NCI-H1105 treated with DMSO at 0.1 percent for 48 hours (cell line): ENCODE measurements around the gene CELSR1.
"Not testable (repeated sequence)": the region's sequence is repeated elsewhere in the genome, so short reads cannot be mapped to it uniquely, and the experiment has no call there.

Source experiments
- DNase-seq: peaks from one replicate; lab custom pipeline; 2025; lab: John Stamatoyannopoulos, UW

The CELSR1 gene

DNA sequence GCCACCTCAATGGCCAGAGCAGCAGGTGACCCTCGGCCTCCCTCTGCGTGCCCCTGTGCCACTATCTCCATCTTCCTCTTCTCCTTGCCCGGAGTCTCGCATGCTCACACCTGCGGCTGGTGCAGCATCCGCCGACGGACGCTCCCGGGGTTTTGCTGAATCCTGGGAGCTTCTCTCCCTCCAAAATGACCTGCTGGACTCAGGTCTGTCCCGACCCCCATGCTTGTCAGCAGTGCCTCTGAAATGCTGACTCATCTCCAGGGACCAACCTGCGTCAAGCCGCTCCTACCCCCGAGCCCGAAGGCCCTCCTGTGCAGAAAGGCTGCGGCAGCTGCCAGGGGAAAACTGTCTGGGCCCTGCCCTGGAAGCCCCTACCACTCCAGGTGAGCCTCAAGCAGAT, 58.4 kb downstream of the CELSR1 start:
- DNase-seq, result no peak

DNA sequence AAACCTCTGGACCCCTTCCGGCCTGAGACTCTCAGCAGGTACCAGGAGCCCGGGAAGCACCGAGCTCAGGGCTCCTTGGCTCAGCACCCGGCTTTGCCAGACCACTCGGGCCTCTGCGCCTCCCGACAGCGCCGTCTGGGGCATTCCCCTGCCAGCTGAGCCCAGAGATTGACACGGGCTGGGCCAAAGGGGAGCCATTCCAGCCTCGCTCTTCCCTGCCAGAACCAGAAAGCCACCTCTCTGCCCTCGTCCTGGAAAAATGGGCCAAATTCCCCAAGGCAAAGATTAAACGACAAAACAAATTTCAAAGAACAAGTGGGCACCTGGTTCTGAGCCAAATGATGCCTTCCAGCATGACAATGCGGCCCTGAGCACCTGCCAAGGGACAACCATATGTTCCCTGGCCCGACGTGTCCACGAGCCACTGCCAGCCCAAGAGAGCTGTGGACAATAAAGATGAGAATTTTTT, 59.3 kb downstream of the CELSR1 start:
- DNase-seq, result no peak

DNA sequence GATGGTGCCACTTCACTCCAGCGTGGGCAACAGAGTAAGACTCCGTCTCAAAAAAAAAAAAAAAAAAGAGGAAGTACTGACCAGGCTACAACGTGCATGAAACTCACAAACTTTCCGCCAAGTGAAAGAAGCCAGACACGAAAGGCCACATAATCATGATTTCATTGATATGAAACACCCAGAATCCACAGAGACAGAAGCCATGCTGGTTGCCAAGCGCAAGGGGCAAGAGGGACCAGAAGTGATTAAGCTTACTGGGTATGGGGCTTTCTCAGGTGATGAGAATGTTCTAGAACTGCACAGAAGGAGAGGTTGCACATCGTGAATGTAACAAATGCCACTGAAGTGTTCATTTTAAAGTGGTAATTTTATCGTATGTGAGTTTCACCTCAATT, 60.9 kb downstream of the CELSR1 start:
- no peak for DNase-seq

GRCh38 chr22:46473896-46474557, 63.4 kb downstream of the CELSR1 start:
- DNase-seq, result no peak

DNA sequence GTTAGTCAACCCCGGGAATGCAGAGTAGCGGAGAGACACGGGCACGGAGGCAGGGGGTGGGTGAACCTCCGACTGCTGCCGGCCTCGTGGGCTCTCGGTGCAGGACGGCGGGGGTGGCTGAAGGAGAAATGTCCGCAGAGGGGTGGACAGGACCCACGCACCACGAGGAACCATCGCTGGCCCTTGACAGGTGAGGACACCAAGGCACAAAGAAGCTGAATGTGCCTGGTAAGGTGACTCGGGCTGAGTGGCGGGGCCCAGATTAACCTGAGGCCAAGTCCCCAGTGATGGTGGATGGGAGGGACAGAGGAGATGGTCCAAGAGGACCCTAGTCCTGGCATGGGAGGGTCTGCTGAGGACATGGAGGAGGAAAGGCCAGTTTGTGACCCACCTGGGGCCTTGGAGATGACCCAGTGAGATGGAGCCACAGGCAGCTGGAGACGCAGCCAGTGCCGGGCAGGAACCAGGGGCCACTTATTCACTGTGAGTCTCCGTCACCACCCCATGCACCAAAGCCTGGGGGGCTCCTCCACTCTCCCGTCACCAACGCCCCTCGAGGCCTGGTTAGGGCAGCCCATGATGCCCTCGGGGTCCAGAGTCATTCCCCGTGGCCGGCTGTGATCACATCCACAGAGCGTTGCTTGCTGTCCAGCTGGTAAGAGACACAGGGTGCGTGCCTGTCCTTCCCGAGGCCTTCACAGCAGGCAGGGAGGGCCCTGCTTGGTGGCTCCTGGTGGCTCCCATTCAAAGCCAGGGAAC, 64.2 kb downstream of the CELSR1 start:
- no peak for DNase-seq

GRCh38 chr22:46472722-46473016, 64.8 kb downstream of the CELSR1 start:
- DNase-seq, result no peak

GRCh38 chr22:46471901-46472721, 65.3 kb downstream of the CELSR1 start:
- DNase-seq, result no peak

- not testable (repeated sequence) for DNase-seq
Measured at GRCh38 chr22:46471330-46471729, 66.1 kb downstream of the CELSR1 start.

DNA sequence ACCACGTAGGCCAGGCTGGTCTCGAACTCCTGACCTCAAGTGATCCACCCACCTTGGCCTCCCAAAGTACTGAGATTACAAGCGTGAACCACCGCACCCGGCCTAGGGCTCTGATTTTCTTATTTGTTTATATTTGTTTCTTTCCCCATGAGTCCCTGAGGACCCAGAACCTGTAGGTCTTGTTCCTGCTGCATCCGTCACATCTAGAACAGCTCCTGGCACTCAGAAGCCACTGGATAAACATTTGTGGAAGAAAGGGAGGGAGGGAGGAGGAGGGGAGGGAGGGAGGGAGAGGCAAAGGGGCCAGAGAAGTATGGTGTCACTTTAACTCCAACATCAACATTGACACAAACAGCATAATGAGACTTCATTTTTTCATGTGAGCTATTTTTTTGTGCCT, 67.7 kb downstream of the CELSR1 start:
- no peak for DNase-seq

- no peak for DNase-seq
Measured at GRCh38 chr22:46467006-46467405, 70.4 kb downstream of the CELSR1 start.

DNA sequence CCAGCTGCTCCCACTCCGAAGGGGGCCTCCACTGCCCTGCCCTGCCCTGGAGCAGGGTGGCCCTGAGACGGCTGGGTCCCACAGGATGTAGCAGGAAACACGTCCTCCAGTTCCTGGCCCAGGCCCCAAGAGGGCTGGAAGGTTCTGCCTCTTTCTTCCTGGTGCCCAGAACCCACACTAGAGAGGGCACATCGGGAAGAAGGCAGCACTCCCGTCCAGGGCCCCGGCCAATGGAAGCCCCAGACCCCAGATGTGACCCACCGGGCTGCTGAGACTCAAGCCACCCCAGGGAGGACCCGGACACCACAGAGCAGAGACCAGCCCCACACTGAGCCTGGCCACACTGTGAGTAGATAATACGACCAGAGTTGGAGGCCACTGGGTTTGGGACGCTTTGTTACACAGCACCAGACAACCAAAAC, 71.2 kb downstream of the CELSR1 start:
- DNase-seq, result no peak

- no peak for DNase-seq
Measured at GRCh38 chr22:46465793-46466192, 71.6 kb downstream of the CELSR1 start.

- DNase-seq, result no peak
Measured at GRCh38 chr22:46465345-46465720, 72.1 kb downstream of the CELSR1 start.

DNA sequence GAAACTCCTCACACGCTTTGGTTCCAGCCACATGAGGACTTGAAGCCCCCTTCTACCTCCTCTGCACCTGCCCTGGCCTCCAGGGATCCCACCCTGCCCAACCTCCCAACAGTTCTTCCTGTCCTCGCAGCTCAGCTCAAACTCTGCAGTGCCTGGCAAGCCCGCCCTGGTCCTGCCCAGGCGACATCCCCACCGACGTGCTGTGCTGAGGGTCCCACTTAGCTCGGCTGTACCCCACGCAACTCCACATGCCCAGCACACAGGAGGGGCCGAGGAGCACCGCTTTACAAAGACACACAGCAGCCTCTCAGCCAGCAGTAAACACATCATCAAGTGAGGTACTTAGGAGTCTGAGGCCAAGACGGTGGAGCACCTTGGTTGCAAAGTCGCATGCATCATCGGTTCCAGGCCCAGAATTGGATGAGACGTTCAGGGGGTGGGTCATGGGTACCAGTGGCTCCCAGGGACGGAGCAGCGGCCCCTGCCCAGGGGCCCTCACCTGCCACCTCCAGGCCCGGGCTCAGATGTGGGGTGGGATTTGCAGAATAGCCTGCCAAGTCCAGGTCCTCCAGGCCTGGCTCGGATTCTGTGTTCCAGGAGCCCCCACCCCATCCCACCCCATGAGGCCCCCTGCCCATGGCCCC, 72.6 kb downstream of the CELSR1 start:
- DNase-seq, result no peak

DNA sequence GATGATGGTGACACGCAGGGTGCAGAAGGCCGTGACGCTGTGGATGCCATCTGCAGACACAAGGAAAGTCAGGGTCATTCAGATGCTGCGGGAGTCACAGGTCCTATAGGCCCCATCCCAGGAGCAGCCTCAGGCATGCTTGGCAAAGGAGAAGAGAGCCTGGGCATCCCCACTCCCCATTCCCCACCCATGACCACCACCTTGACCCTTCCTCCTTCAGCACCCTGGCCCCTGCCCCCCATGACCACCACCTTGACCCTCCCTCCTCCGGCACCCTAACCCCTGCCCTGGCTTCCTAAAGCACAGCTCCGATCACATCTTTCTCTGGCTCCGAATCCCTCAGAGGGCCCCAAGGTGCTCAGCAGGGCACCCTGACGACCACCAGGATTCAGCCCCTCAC, 73.1 kb downstream of the CELSR1 start:
- DNase-seq, result no peak

- no peak for DNase-seq
Measured at GRCh38 chr22:46463435-46464227, 73.8 kb downstream of the CELSR1 start.

DNA sequence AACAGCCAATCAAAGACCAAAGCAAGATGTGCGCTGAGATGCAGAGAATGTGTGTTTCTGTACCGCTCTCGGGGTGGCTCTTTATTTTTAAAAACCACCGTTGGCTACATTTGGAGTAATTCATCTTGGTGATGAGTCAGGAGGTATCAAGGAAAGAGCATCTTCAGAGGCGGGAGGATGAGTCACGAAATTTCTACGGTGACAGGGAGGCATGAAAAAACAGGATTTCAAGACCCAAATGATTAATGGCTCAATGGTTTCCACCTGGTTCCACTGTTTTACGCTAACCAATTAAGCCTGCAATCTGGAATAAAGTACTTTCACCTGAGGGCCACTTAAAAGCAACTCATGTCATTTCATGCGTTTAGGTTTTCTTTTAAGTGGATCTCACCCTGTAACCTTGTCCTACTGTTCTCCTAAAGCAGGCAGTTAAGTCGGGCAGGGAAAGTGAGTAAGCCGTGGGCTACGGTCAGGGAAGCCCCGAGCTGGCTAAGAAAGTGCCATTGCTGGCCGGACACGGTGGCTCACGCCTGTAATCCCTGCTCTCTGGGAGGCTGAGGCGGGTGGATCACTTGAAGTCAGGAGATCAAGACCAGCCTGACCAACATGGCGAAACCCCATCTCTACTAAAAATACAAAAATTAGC, 74.6 kb downstream of the CELSR1 start:
- DNase-seq, result peak; percentile 59

DNA sequence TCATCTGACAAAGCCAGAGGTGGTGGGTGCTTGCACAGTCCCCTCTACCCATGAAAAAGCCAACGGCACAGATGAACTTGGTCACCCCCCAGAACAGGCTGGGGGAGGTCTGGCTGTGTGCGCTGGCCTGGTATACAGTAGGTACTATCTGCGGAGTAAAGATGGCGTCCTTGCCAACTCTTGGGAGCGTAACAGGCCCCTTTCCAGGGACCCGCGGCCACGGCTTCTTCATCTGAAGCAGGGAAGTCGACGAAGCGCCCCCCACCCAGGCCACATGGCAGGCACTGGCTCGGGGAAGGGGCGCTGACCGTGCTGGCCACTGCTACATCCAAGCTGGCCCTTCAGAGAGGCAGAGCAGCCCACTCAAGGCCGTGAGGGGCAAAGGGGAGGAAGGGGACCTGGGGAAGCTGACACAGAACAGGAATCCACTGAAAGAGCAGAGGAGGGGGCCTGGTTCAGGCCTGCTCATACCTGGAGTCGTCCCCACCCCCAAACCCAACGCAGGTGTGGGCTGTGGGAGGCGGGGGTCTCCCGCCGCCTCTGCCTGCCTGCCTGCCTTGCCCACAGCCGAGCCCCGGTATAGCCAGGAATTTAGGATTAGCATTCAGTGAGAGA, 75.7 kb downstream of the CELSR1 start:
- DNase-seq, result no peak

DNA sequence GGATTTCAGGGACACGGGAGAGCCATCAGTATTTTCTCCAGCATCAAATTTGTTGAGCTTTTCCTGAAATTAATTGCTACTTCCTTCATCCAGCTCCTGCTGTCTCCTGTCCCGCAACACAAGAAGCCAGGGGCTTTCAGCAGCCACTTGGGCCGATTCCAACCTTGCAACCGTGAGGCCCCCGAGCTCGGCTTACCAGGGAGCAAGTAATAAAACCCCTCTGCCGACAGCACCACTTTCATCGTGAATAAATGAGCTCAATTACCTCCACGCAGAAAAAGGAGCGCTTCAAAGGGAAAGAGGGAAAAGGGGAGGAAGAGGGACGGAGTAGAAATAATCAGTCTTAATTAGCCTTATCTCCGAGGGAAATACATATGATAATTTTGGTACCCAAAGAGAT, 76.6 kb downstream of the CELSR1 start:
- DNase-seq, result peak; percentile 31

DNA sequence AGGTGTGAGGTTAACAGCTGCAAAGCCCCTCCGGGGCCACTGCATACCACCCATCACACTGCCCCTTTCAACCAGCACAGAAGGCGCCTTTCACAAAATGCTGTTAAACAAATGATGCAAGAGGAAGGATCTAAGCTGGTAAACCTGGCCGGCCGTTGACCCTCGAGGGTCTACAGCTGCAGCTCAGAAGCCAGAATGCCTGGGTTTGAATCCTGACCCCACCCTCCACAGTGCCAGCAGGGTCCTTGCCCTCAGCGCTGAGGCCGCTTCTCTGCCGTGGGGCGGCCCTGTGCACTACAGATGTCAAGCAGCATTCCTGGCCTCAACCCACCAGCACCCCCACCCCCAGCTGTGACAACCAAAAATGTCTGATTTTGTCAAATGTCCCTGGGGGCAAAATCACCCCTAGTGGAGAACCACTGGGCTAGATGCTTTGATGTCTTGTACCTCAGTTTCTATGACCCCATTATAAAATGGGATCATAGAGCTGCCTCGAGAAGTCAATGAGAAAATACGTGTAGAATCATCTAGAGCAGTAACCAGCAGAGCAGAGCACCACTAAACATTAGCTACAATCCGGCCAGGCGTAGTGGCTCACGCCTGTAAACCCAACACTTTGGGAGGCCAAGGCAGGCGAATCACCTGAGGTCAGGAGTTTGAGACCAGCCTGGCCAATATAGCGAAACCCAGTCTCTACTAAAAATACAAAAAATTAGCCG, 77.9 kb downstream of the CELSR1 start:
- DNase-seq, result no peak
